ENCODE results near the gene GYG2.

The GYG2 gene

DNA sequence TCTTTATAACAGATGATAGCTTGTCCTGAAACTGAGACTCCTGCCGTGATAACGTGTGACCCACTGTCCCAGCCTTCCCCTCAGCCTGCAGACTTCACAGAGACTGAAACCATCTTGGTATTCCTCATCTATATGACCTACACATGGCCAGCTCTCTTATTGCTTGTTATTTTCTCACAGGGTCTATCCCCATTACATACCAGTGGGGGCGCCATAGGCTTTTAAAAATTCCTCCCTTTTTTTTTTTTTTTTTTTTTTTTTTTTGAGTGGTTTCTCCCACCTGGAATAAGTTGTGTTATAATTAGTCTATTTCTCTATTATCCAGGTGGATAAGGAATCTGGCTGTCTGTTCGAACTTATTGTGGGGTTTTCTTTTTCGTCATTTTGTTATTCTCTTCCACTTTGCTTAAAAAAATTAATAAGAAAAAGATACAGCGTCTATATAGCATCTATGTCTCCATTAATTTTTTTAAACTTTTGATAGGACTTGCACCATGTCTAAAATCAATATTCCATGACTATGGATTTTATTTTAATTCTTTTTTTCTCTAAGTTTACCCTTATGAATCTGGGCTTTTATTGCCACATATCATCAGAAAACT, 47.2 kb downstream of the GYG2 start:
- no peak for DNase-seq (ENCODE audit: low spot score)
- in situ Hi-C loops (cut with MboI; ENCODE audit: low pct_unique_long_range_greater_than_20kb, low sequenced_read_pairs, unreplicated experiment): no loop called here
- no peak for TF ChIP-seq CTCF (IDR thresholded peaks at IDR 0.05; ENCODE audit: extremely low read depth, insufficient read depth, missing control alignments)

GRCh38 chrX:2878563-2878962, 49.8 kb downstream of the GYG2 start:
- in situ Hi-C loops (cut with MboI; ENCODE audit: low pct_unique_long_range_greater_than_20kb, low sequenced_read_pairs, unreplicated experiment): no loop called here
- DNase-seq (ENCODE audit: low spot score): no peak
- no peak for TF ChIP-seq CTCF (IDR thresholded peaks at IDR 0.05; ENCODE audit: extremely low read depth, insufficient read depth, missing control alignments)

- in situ Hi-C loops (cut with MboI; ENCODE audit: low pct_unique_long_range_greater_than_20kb, low sequenced_read_pairs, unreplicated experiment): no loop called here
- TF ChIP-seq CTCF (IDR thresholded peaks at IDR 0.05; ENCODE audit: extremely low read depth, insufficient read depth, missing control alignments): no peak
- no peak for DNase-seq (ENCODE audit: low spot score)
Measured at GRCh38 chrX:2879670-2880069, 50.9 kb downstream of the GYG2 start.

- no peak for TF ChIP-seq CTCF (IDR thresholded peaks at IDR 0.05; ENCODE audit: extremely low read depth, insufficient read depth, missing control alignments)
- in situ Hi-C loops (cut with MboI; ENCODE audit: low pct_unique_long_range_greater_than_20kb, low sequenced_read_pairs, unreplicated experiment): no loop called here
- no peak for DNase-seq (ENCODE audit: low spot score)
Measured at GRCh38 chrX:2883770-2884169, 55.0 kb downstream of the GYG2 start.

GRCh38 chrX:2888309-2888708, 59.6 kb downstream of the GYG2 start:
- in situ Hi-C loops (cut with MboI; ENCODE audit: low pct_unique_long_range_greater_than_20kb, low sequenced_read_pairs, unreplicated experiment): no loop called here
- no peak for TF ChIP-seq CTCF (IDR thresholded peaks at IDR 0.05; ENCODE audit: extremely low read depth, insufficient read depth, missing control alignments)
- no peak for DNase-seq (ENCODE audit: low spot score)

- in situ Hi-C loops (cut with MboI; ENCODE audit: low pct_unique_long_range_greater_than_20kb, low sequenced_read_pairs, unreplicated experiment): no loop called here
- DNase-seq (ENCODE audit: low spot score): no peak
- no peak for TF ChIP-seq CTCF (IDR thresholded peaks at IDR 0.05; ENCODE audit: extremely low read depth, insufficient read depth, missing control alignments)
Measured at GRCh38 chrX:2889045-2889605, 60.4 kb downstream of the GYG2 start.
